Natural killer cell (primary cell): ENCODE measurements around the gene CA11. TPM values are rescaled to one million over a fixed set of nuclear protein-coding genes. Genes with fewer than 3 reads are reported as not detected.

Experiments used
- ATAC-seq, 3 donors: fragments of 150-1000 bp in 2 of 3; fragments of 200-7000 bp in 1 of 3; cut with Tn5 transposase; 1 replicate in 1 of 3; 2 replicates in 2 of 3; pipeline ENCODE4 v1.10.0; 2021; ENCODE audit warnings: mild to moderate bottlenecking in 2 of 3, moderate library complexity in 2 of 3
- DNase-seq, 2 donors: peaks; one replicate each; pipeline versions ENCODE4 v3.0.0 to v3.0.0-alpha.2; 2013 to 2021; ENCODE audit warnings: mixed read lengths in 1 of 2
- H3K27ac ChIP-seq: one replicate; pipeline ENCODE4 v1.5.1; 2013; ENCODE audit warnings: mild to moderate bottlenecking, low read length
- H3K27me3 ChIP-seq: one replicate; pipeline ENCODE4 v1.6.1; 2013; ENCODE audit warnings: low read length; ENCODE audit not compliant: control insufficient read depth, insufficient read depth
- H3K36me3 ChIP-seq: one replicate; pipeline ENCODE4 v1.6.1; 2013; ENCODE audit warnings: low read length; ENCODE audit not compliant: control insufficient read depth, insufficient read depth
- H3K4me1 ChIP-seq: one replicate; pipeline ENCODE4 v1.6.1; 2013; ENCODE audit warnings: low read length; ENCODE audit not compliant: control insufficient read depth, insufficient read depth
- H3K4me3 ChIP-seq: one replicate; pipeline ENCODE4 v1.5.1; 2013; ENCODE audit warnings: low read length
- H3K9me3 ChIP-seq: one replicate; pipeline ENCODE4 v1.6.1; 2013; ENCODE audit warnings: low read length; ENCODE audit not compliant: control insufficient read depth, insufficient read depth
- H3K27ac Mint-ChIP-seq, 2 donors: one replicate each; pipeline ENCODE4 v1.8.0; 2022; ENCODE audit warnings: mild to moderate bottlenecking in 2 of 2, mixed read lengths in 2 of 2, moderate library complexity in 1 of 2
- H3K27me3 Mint-ChIP-seq, 2 donors: one replicate each; pipeline ENCODE4 v1.8.0; 2022; ENCODE audit warnings: low read depth in 2 of 2, mixed read lengths in 2 of 2
- H3K36me3 Mint-ChIP-seq: one replicate; pipeline ENCODE4 v1.8.0; 2022; ENCODE audit warnings: mixed read lengths
- H3K4me1 Mint-ChIP-seq, 2 donors: one replicate each; pipeline ENCODE4 v1.8.0; 2022; ENCODE audit warnings: mixed read lengths in 2 of 2
- H3K4me3 Mint-ChIP-seq: one replicate; pipeline ENCODE4 v1.8.0; 2022; ENCODE audit warnings: mild to moderate bottlenecking, moderate library complexity, mixed read lengths
- H3K9me3 Mint-ChIP-seq, 2 donors: one replicate each; pipeline ENCODE4 v1.8.0; 2022; ENCODE audit warnings: mixed read lengths in 2 of 2
- CTCF ChIP-seq: fragments of 200-600 bp; IDR thresholded peaks from one replicate; pipeline ENCODE4 v1.8.0; 2022; ENCODE audit warnings: antibody characterized with exemption
- WGBS: methylation state at CpG from one replicate; pipeline ENCODE4 v1.1.7; 2013; ENCODE audit warnings: missing lambda C conversion rate; ENCODE audit not compliant: insufficient coverage; 5-methylcytosine and 5-hydroxymethylcytosine counted together
- intact Hi-C: fragments of 100-400 bp; cut with micrococcal nuclease; formaldehyde crosslinking; loops from one replicate; pipeline ENCODE4 v1.14.2; 2022
- total RNA-seq, 4 donors: library from RNA; stranded (reverse); fragments of 120-200 nt in 1 of 4; gene quantifications; one replicate each; pipeline versions ENCODE4 v1.2.3 to v1.2.4, GENCODE V29; 2013 to 2022

Gene CA11
- total RNA-seq, 3 donors from 2014 or later (not counting 1 experiment from before 2014, with no cell fraction given), result 9.2 to 11.9 (median 11.0) TPM

GRCh38 chr19:48613852-48614435 lies 32.0 kb downstream of the CA11 start:
- H3K9me3 Mint-ChIP-seq, result no peaks in the 10 kb centered on the region
- 85% methylated on average over 13 of the region's 13 CpGs for WGBS
- Histone ChIP-seq H3K36me3 (peaks cover 33% of the 10 kb centered on the region), H3K27me3 (no peaks in the 10 kb centered on the region), H3K4me1 (peaks cover 28% of the 10 kb centered on the region), H3K9me3 (no peaks in the 10 kb centered on the region), H3K27ac (no peak overlapping the region), H3K4me3 (no peak overlapping the region)
- no peak for TF ChIP-seq CTCF
- H3K4me3 Mint-ChIP-seq, result no peak overlapping the region
- H3K27me3 Mint-ChIP-seq, result no peaks in the 10 kb centered on the region
- H3K36me3 Mint-ChIP-seq, result no peaks in the 10 kb centered on the region
- intact Hi-C loops, result no loop called here
- peak overlapping the region; percentile 59 to 63 for H3K27ac Mint-ChIP-seq
- DNase-seq, result no peak
- H3K4me1 Mint-ChIP-seq, result peaks cover 22 to 27% of the 10 kb centered on the region in 2 donors
- no peak for ATAC-seq

- H3K9me3 Mint-ChIP-seq, result no peaks in the 10 kb centered on the region
Observed at GRCh38 chr19:48613024-48613851, 32.7 kb downstream of the CA11 start.

GRCh38 chr19:48611872-48612271 lies 34.1 kb downstream of the CA11 start:
- intact Hi-C loops, result no loop called here
- no peaks in the 10 kb centered on the region for H3K27me3 Mint-ChIP-seq

More at GRCh38 chr19:48613024-48613851, 32.7 kb downstream of the CA11 start:
- no peaks in the 10 kb centered on the region for H3K27me3 ChIP-seq
- H3K27ac ChIP-seq, result no peak overlapping the region
- no peaks in the 10 kb centered on the region for H3K9me3 ChIP-seq
- intact Hi-C loops, result no loop called here
- peak in 1 of 3 donors; percentile 7 for ATAC-seq
- H3K4me3 ChIP-seq, result no peak overlapping the region
- no peak for TF ChIP-seq CTCF
- Mint-ChIP-seq H3K4me3 (no peak overlapping the region), H3K4me1 (peaks cover 15 to 24% of the 10 kb centered on the region in 2 donors), H3K27ac (peak overlapping the region in 1 of 2 donors; percentile 59), H3K27me3 (no peaks in the 10 kb centered on the region), H3K36me3 (no peaks in the 10 kb centered on the region)
- peaks cover 28% of the 10 kb centered on the region for H3K4me1 ChIP-seq
- 90% methylated on average over 39 of the region's 39 CpGs for WGBS
- DNase-seq, result no peak
- H3K36me3 ChIP-seq, result peaks cover 33% of the 10 kb centered on the region

More at GRCh38 chr19:48611872-48612271, 34.1 kb downstream of the CA11 start:
- no peak overlapping the region for H3K4me3 Mint-ChIP-seq
- no peaks in the 10 kb centered on the region for H3K9me3 Mint-ChIP-seq
- H3K4me3 ChIP-seq, result no peak overlapping the region
- peaks cover 1 to 12% of the 10 kb centered on the region in 2 donors for H3K4me1 Mint-ChIP-seq
- TF ChIP-seq CTCF, result no peak
- H3K9me3 ChIP-seq, result no peaks in the 10 kb centered on the region
- H3K27ac ChIP-seq, result no peak overlapping the region
- H3K36me3 Mint-ChIP-seq, result no peaks in the 10 kb centered on the region
- 96% methylated on average over 14 of the region's 14 CpGs for WGBS
- H3K27me3 ChIP-seq, result no peaks in the 10 kb centered on the region
- DNase-seq (no peak), ATAC-seq (no peak)
- no peak overlapping the region for H3K27ac Mint-ChIP-seq
- H3K4me1 ChIP-seq, result peaks cover 15% of the 10 kb centered on the region
- peaks cover 23% of the 10 kb centered on the region for H3K36me3 ChIP-seq
